Loucy (cell line): ENCODE data around the gene SLC16A8.

Source experiments
- H2AFZ ChIP-seq: fragments of 200-600 bp; sonication (generic); 2 replicates; pipeline ENCODE4 v1.6.0; 2016; ENCODE audit warnings: antibody characterized with exemption, mild to moderate bottlenecking, low read length, moderate library complexity
- H3F3A ChIP-seq: fragments of 200-600 bp; 2 replicates; pipeline ENCODE4 v1.6.0; 2016; ENCODE audit warnings: antibody characterized with exemption, low read depth, mild to moderate bottlenecking
- H3K27me3 ChIP-seq: fragments of 200-600 bp; sonication (generic); 2 replicates; pipeline ENCODE4 v1.6.1; 2014; ENCODE audit warnings: low read length, mild to moderate bottlenecking; ENCODE audit not compliant: insufficient read depth, poor library complexity, severe bottlenecking
- H3K36me3 ChIP-seq: fragments of 200-600 bp; sonication (generic); 2 replicates; pipeline ENCODE4 v1.6.1; 2016; ENCODE audit warnings: low read length; ENCODE audit not compliant: insufficient read depth
- H3K4me1 ChIP-seq: fragments of 200-600 bp; sonication (generic); 2 replicates; pipeline ENCODE4 v1.5.1; 2014; ENCODE audit warnings: low read length, mild to moderate bottlenecking; ENCODE audit not compliant: insufficient read depth, poor library complexity, severe bottlenecking
- H3K4me2 ChIP-seq: fragments of 200-600 bp; sonication (generic); 2 replicates; pipeline ENCODE4 v1.6.0; 2014; ENCODE audit warnings: antibody characterized with exemption, low read length, low read depth, mild to moderate bottlenecking; ENCODE audit not compliant: poor library complexity, severe bottlenecking
- H3K4me3 ChIP-seq: fragments of 200-600 bp; sonication (generic); 2 replicates; pipeline ENCODE4 v1.5.1; 2014; ENCODE audit warnings: low read length, mild to moderate bottlenecking, mixed read lengths; ENCODE audit not compliant: poor library complexity, severe bottlenecking
- H3K79me2 ChIP-seq: fragments of 200-600 bp; sonication (generic); 2 replicates; pipeline ENCODE4 v1.6.1; 2014; ENCODE audit warnings: low read length; ENCODE audit not compliant: insufficient read depth
- H3K9ac ChIP-seq: fragments of 200-600 bp; sonication (generic); 2 replicates; pipeline ENCODE4 v1.6.0; 2014; ENCODE audit warnings: mild to moderate bottlenecking, low read depth, low read length, moderate library complexity; ENCODE audit not compliant: poor library complexity, severe bottlenecking
- H3K9me2 ChIP-seq: fragments of 200-600 bp; sonication (generic); replicated peaks from 2 replicates; pipeline ENCODE4 v1.6.1; 2016; ENCODE audit warnings: low read depth, low read length, mixed read lengths
- H3K9me3 ChIP-seq: fragments of 200-600 bp; sonication (generic); 2 replicates; pipeline ENCODE4 v1.6.1; 2014; ENCODE audit warnings: mild to moderate bottlenecking, antibody characterized with exemption, low read length, low read depth; ENCODE audit not compliant: insufficient read depth
- H4K20me1 ChIP-seq: fragments of 200-600 bp; sonication (generic); 2 replicates; pipeline ENCODE4 v1.6.0; 2014; ENCODE audit warnings: antibody characterized with exemption, low read length, mild to moderate bottlenecking; ENCODE audit not compliant: insufficient read depth, poor library complexity, severe bottlenecking
- CTCF ChIP-seq: fragments of 200-600 bp; sonication (generic); conservative IDR thresholded peaks from 2 replicates; pipeline ENCODE4 v1.5.1; 2014; ENCODE audit warnings: mild to moderate bottlenecking, antibody characterized with exemption, low read length
- EZH2phosphoT487 ChIP-seq: fragments of 200-600 bp; IDR thresholded peaks from 2 replicates; pipeline ENCODE4 v1.6.1; 2018; ENCODE audit warnings: antibody characterized with exemption, mild to moderate bottlenecking, moderate library complexity, borderline replicate concordance

Gene SLC16A8

GRCh38 chr22:38036392-38037062 is 47.5 kb downstream of the SLC16A8 start:
- Histone ChIP-seq H4K20me1 (no peaks in the 10 kb centered on the region), H3F3A (no peaks in the 10 kb centered on the region), H3K4me2 (no peak overlapping the region), H3K9me3 (no peaks in the 10 kb centered on the region), H3K4me1 (peaks cover 2% of the 10 kb centered on the region), H3K4me3 (no peak overlapping the region), H2AFZ (no peak overlapping the region), H3K9me2 (no peaks in the 10 kb centered on the region), H3K9ac (no peak overlapping the region), H3K79me2 (no peaks in the 10 kb centered on the region), H3K27me3 (no peaks in the 10 kb centered on the region), H3K36me3 (no peaks in the 10 kb centered on the region)
- TF ChIP-seq EZH2phosphoT487: no peak

GRCh38 chr22:38035530-38035885 is 48.5 kb downstream of the SLC16A8 start:
- H3K27me3 ChIP-seq: no peaks in the 10 kb centered on the region
- no peak overlapping the region for H2AFZ ChIP-seq
- no peak overlapping the region for H3K4me3 ChIP-seq
- H3K4me1 ChIP-seq: no peaks in the 10 kb centered on the region
- H3F3A ChIP-seq: no peaks in the 10 kb centered on the region
- no peak overlapping the region for H3K4me2 ChIP-seq
- no peaks in the 10 kb centered on the region for H3K36me3 ChIP-seq
- no peaks in the 10 kb centered on the region for H4K20me1 ChIP-seq
- no peaks in the 10 kb centered on the region for H3K79me2 ChIP-seq
- H3K9me2 ChIP-seq: no peaks in the 10 kb centered on the region
- H3K9me3 ChIP-seq: no peaks in the 10 kb centered on the region
- TF ChIP-seq EZH2phosphoT487: no peak
- no peak for TF ChIP-seq CTCF
- no peak overlapping the region for H3K9ac ChIP-seq

GRCh38 chr22:38034884-38035529 is 49.0 kb downstream of the SLC16A8 start:
- H3K4me3 ChIP-seq: no peak overlapping the region
- H2AFZ ChIP-seq: no peak overlapping the region
- no peaks in the 10 kb centered on the region for H4K20me1 ChIP-seq
- H3K4me1 ChIP-seq: no peaks in the 10 kb centered on the region
- no peak overlapping the region for H3K9ac ChIP-seq
- TF ChIP-seq CTCF: no peak
- no peak for TF ChIP-seq EZH2phosphoT487
- no peaks in the 10 kb centered on the region for H3K79me2 ChIP-seq
- H3K36me3 ChIP-seq: no peaks in the 10 kb centered on the region
- H3K9me2 ChIP-seq: no peaks in the 10 kb centered on the region
- H3K27me3 ChIP-seq: no peaks in the 10 kb centered on the region
- H3F3A ChIP-seq: no peaks in the 10 kb centered on the region
- no peaks in the 10 kb centered on the region for H3K9me3 ChIP-seq
- no peak overlapping the region for H3K4me2 ChIP-seq
